Measurements from ENCODE around the gene NAV3.

Gene NAV3

GRCh38 chr12:78185109-78185508 is 354.4 kb downstream of the NAV3 start:
- Histone ChIP-seq H3K9ac (ENCODE audit: insufficient read length, low read depth) (no peak overlapping the region), H3K4me1 (ENCODE audit: insufficient read depth, insufficient read length) (no peaks in the 10 kb centered on the region), H3K4me3 (ENCODE audit: insufficient read length, low read depth) (no peak overlapping the region), H3K9me3 (ENCODE audit: insufficient read depth, low read length) (no peaks in the 10 kb centered on the region), H3K36me3 (ENCODE audit: insufficient read depth, insufficient read length, low read length) (no peaks in the 10 kb centered on the region), H3K27me3 (ENCODE audit: insufficient read depth, insufficient read length) (no peaks in the 10 kb centered on the region)
- DNase-seq (ENCODE audit: low read depth, low spot score), result no peak
- TF ChIP-seq YY1 (IDR thresholded peaks at IDR 0.05; ENCODE audit: insufficient read depth, insufficient read length) (no peak), ZNF274 (IDR thresholded peaks at IDR 0.05; ENCODE audit: low read depth, low read length) (no peak), SUZ12 (IDR thresholded peaks at IDR 0.05; ENCODE audit: extremely low read depth, insufficient read depth, insufficient read length) (no peak)

DNA sequence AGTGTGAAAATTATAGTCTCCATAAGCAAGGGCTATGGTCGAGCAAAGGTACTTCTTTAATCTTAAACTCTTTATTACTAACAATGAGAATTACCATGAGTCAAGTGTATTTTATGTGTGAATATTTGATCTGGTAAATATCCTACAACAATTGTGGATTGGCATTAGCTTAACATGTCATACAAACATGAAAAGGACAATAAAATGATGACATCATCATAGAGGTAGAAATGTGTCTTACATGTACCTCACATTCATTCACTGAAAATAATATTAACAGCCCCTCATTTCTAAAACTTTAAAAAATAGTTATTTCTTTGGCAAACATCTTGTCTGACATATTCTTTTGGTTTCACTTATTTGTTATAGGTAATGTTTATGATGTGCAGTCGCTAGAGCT is 355.0 kb downstream of the NAV3 start:
- Histone ChIP-seq H3K36me3 (ENCODE audit: insufficient read depth, insufficient read length, low read length) (no peaks in the 10 kb centered on the region), H3K4me1 (ENCODE audit: insufficient read depth, insufficient read length) (no peaks in the 10 kb centered on the region), H3K9ac (ENCODE audit: insufficient read length, low read depth) (no peak overlapping the region), H3K27me3 (ENCODE audit: insufficient read depth, insufficient read length) (no peaks in the 10 kb centered on the region), H3K4me3 (ENCODE audit: insufficient read length, low read depth) (no peak overlapping the region), H3K9me3 (ENCODE audit: insufficient read depth, low read length) (no peaks in the 10 kb centered on the region)
- no peak for DNase-seq (ENCODE audit: low read depth, low spot score)
- TF ChIP-seq SUZ12 (IDR thresholded peaks at IDR 0.05; ENCODE audit: extremely low read depth, insufficient read depth, insufficient read length) (no peak), YY1 (IDR thresholded peaks at IDR 0.05; ENCODE audit: insufficient read depth, insufficient read length) (no peak), ZNF274 (IDR thresholded peaks at IDR 0.05; ENCODE audit: low read depth, low read length) (no peak)

DNA sequence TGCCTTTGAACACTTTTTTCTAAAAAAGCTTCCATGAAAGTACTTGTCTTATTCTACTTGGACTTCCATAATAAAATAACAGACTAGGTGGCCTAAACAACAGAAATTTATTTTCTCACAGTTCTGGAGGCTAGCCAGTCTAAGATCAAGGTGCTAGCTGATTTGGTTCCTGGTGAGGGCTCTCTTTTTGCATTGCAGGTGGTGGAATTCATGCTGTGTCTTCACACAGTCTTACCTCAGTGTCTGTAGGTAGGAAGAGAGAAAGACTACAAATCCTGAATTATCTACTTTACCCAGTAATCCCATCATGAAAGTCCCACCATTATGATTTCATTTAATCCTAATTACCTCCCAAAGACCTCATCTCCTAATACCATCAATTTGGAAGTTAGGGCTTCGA is 356.0 kb downstream of the NAV3 start:
- Histone ChIP-seq H3K9ac (ENCODE audit: insufficient read length, low read depth) (no peak overlapping the region), H3K4me3 (ENCODE audit: insufficient read length, low read depth) (no peak overlapping the region), H3K4me1 (ENCODE audit: insufficient read depth, insufficient read length) (no peaks in the 10 kb centered on the region), H3K9me3 (ENCODE audit: insufficient read depth, low read length) (no peaks in the 10 kb centered on the region), H3K36me3 (ENCODE audit: insufficient read depth, insufficient read length, low read length) (no peaks in the 10 kb centered on the region), H3K27me3 (ENCODE audit: insufficient read depth, insufficient read length) (no peaks in the 10 kb centered on the region)
- no peak for TF ChIP-seq SUZ12 (IDR thresholded peaks at IDR 0.05; ENCODE audit: extremely low read depth, insufficient read depth, insufficient read length)
- TF ChIP-seq YY1 (IDR thresholded peaks at IDR 0.05; ENCODE audit: insufficient read depth, insufficient read length), result no peak
- no peak for TF ChIP-seq ZNF274 (IDR thresholded peaks at IDR 0.05; ENCODE audit: low read depth, low read length)
- DNase-seq (ENCODE audit: low read depth, low spot score), result no peak

GRCh38 chr12:78187741-78188140 is 357.0 kb downstream of the NAV3 start:
- Histone ChIP-seq H3K36me3 (ENCODE audit: insufficient read depth, insufficient read length, low read length) (no peaks in the 10 kb centered on the region), H3K9ac (ENCODE audit: insufficient read length, low read depth) (no peak overlapping the region), H3K9me3 (ENCODE audit: insufficient read depth, low read length) (no peaks in the 10 kb centered on the region), H3K4me1 (ENCODE audit: insufficient read depth, insufficient read length) (no peaks in the 10 kb centered on the region), H3K4me3 (ENCODE audit: insufficient read length, low read depth) (no peak overlapping the region), H3K27me3 (ENCODE audit: insufficient read depth, insufficient read length) (no peaks in the 10 kb centered on the region)
- no peak for TF ChIP-seq YY1 (IDR thresholded peaks at IDR 0.05; ENCODE audit: insufficient read depth, insufficient read length)
- TF ChIP-seq ZNF274 (IDR thresholded peaks at IDR 0.05; ENCODE audit: low read depth, low read length), result no peak
- no peak for TF ChIP-seq SUZ12 (IDR thresholded peaks at IDR 0.05; ENCODE audit: extremely low read depth, insufficient read depth, insufficient read length)
- DNase-seq (ENCODE audit: low read depth, low spot score), result no peak

GRCh38 chr12:78189656-78190055 is 359.0 kb downstream of the NAV3 start:
- Histone ChIP-seq H3K27me3 (ENCODE audit: insufficient read depth, insufficient read length) (no peaks in the 10 kb centered on the region), H3K4me3 (ENCODE audit: insufficient read length, low read depth) (no peak overlapping the region), H3K36me3 (ENCODE audit: insufficient read depth, insufficient read length, low read length) (no peaks in the 10 kb centered on the region), H3K9me3 (ENCODE audit: insufficient read depth, low read length) (no peaks in the 10 kb centered on the region), H3K4me1 (ENCODE audit: insufficient read depth, insufficient read length) (no peaks in the 10 kb centered on the region), H3K9ac (ENCODE audit: insufficient read length, low read depth) (no peak overlapping the region)
- no peak for TF ChIP-seq ZNF274 (IDR thresholded peaks at IDR 0.05; ENCODE audit: low read depth, low read length)
- no peak for TF ChIP-seq SUZ12 (IDR thresholded peaks at IDR 0.05; ENCODE audit: extremely low read depth, insufficient read depth, insufficient read length)
- TF ChIP-seq YY1 (IDR thresholded peaks at IDR 0.05; ENCODE audit: insufficient read depth, insufficient read length), result no peak
- no peak for DNase-seq (ENCODE audit: low read depth, low spot score)

DNA sequence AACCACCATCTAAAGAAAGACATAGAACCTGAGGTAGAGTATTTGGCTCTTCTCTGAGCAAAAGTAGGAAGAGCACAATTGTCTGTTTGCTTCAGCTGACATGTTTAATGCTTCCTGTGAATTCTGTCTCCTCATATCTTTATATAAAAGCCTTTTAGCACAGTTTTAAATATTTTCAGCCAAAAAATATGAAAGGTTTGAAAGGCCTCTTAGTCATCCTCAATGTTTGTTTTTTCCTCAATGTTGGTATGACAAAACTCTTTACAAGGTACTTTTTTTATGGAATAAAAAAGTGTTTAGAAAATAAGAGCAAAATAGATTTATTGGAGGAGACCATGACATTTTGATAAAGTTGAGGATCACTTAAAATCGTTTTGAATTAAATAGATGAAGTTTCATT is 360.9 kb downstream of the NAV3 start:
- Histone ChIP-seq H3K4me3 (ENCODE audit: insufficient read length, low read depth) (no peak overlapping the region), H3K27me3 (ENCODE audit: insufficient read depth, insufficient read length) (no peaks in the 10 kb centered on the region), H3K9ac (ENCODE audit: insufficient read length, low read depth) (no peak overlapping the region), H3K36me3 (ENCODE audit: insufficient read depth, insufficient read length, low read length) (no peaks in the 10 kb centered on the region), H3K9me3 (ENCODE audit: insufficient read depth, low read length) (no peaks in the 10 kb centered on the region), H3K4me1 (ENCODE audit: insufficient read depth, insufficient read length) (no peaks in the 10 kb centered on the region)
- DNase-seq (ENCODE audit: low read depth, low spot score), result no peak
- TF ChIP-seq SUZ12 (IDR thresholded peaks at IDR 0.05; ENCODE audit: extremely low read depth, insufficient read depth, insufficient read length), result no peak
- TF ChIP-seq YY1 (IDR thresholded peaks at IDR 0.05; ENCODE audit: insufficient read depth, insufficient read length), result no peak
- no peak for TF ChIP-seq ZNF274 (IDR thresholded peaks at IDR 0.05; ENCODE audit: low read depth, low read length)

- Histone ChIP-seq H3K36me3 (ENCODE audit: insufficient read depth, insufficient read length, low read length) (no peaks in the 10 kb centered on the region), H3K9me3 (ENCODE audit: insufficient read depth, low read length) (no peaks in the 10 kb centered on the region), H3K4me3 (ENCODE audit: insufficient read length, low read depth) (no peak overlapping the region), H3K4me1 (ENCODE audit: insufficient read depth, insufficient read length) (no peaks in the 10 kb centered on the region), H3K9ac (ENCODE audit: insufficient read length, low read depth) (no peak overlapping the region), H3K27me3 (ENCODE audit: insufficient read depth, insufficient read length) (no peaks in the 10 kb centered on the region)
- TF ChIP-seq SUZ12 (IDR thresholded peaks at IDR 0.05; ENCODE audit: extremely low read depth, insufficient read depth, insufficient read length) (no peak), YY1 (IDR thresholded peaks at IDR 0.05; ENCODE audit: insufficient read depth, insufficient read length) (no peak), ZNF274 (IDR thresholded peaks at IDR 0.05; ENCODE audit: low read depth, low read length) (no peak)
- no peak for DNase-seq (ENCODE audit: low read depth, low spot score)
These were observed 362.3 kb downstream of the NAV3 start for GRCh38 chr12:78192979-78193378.

GRCh38 chr12:78194448-78194847 is 363.8 kb downstream of the NAV3 start:
- H3K9me3 ChIP-seq (ENCODE audit: insufficient read depth, low read length), result no peaks in the 10 kb centered on the region
- H3K4me3 ChIP-seq (ENCODE audit: insufficient read length, low read depth), result no peak overlapping the region
- no peaks in the 10 kb centered on the region for H3K36me3 ChIP-seq (ENCODE audit: insufficient read depth, insufficient read length, low read length)
- H3K4me1 ChIP-seq (ENCODE audit: insufficient read depth, insufficient read length), result no peaks in the 10 kb centered on the region
- TF ChIP-seq ZNF274 (IDR thresholded peaks at IDR 0.05; ENCODE audit: low read depth, low read length), result no peak
- no peak for TF ChIP-seq YY1 (IDR thresholded peaks at IDR 0.05; ENCODE audit: insufficient read depth, insufficient read length)
- no peak for TF ChIP-seq SUZ12 (IDR thresholded peaks at IDR 0.05; ENCODE audit: extremely low read depth, insufficient read depth, insufficient read length)
- no peak overlapping the region for H3K9ac ChIP-seq (ENCODE audit: insufficient read length, low read depth)
- H3K27me3 ChIP-seq (ENCODE audit: insufficient read depth, insufficient read length), result no peaks in the 10 kb centered on the region
- DNase-seq (ENCODE audit: low read depth, low spot score), result no peak

All from NT2/D1 (cell line).